ENCODE data around the gene DENND4C.
"Not testable (repeated sequence)": the region's sequence is repeated elsewhere in the genome, so short reads cannot be mapped to it uniquely, and the experiment has no call there.

Gene DENND4C

DNA sequence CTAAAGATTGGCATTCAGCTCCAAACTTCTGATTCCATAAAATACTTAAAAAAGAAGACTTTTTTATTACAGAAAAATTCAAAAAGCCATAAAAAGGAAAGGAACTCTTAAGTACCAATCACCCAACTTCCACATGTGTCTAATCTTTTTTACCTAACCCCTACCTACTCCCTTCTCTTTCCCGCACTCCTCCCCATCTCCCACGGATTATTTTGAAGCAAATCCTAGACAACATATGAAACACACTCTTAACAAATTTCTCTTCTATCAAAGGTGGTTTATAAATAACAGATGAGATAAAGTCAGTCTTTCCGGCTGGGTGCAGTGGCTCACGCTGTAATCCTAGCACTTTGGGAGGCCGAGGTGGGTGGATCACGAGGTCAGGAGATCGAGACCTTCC is 5.9 kb upstream of the DENND4C start:
- no peak for DNase-seq (ENCODE audit: low spot score)

- peak; percentile 57 for DNase-seq (ENCODE audit: low spot score)
Measured at GRCh38 chr9:19229595-19230354, 718 bp upstream of the DENND4C start.

GRCh38 chr9:19231126-19231903 is 822 bp downstream of the DENND4C start:
- DNase-seq (ENCODE audit: low spot score), result peak; percentile 15

GRCh38 chr9:19231904-19232822 is 1.7 kb downstream of the DENND4C start:
- no peak for DNase-seq (ENCODE audit: low spot score)

- peak; percentile 8 for DNase-seq (ENCODE audit: low spot score)
Measured at GRCh38 chr9:19232823-19233194, 2.3 kb downstream of the DENND4C start.

DNA sequence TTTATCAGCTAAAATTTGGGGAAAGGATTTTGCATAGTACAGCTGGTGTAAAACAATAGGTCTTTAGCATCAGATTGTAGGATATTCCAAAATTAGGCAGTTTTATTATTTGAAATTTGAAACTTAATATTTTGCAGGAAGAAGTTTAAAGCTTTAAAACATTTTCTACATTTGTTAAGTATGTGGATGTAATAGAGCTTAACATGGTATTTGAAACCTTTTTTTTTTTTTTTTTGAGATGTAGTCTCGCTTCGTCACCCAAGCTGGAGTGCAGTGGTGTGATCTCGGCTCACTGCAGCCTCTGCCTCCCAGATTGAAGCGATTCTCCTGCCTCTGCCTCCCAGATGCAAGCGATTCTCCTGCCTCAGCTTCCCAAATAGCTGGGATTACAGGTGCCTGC is 2.9 kb downstream of the DENND4C start:
- DNase-seq (ENCODE audit: low spot score), result no peak

DNA sequence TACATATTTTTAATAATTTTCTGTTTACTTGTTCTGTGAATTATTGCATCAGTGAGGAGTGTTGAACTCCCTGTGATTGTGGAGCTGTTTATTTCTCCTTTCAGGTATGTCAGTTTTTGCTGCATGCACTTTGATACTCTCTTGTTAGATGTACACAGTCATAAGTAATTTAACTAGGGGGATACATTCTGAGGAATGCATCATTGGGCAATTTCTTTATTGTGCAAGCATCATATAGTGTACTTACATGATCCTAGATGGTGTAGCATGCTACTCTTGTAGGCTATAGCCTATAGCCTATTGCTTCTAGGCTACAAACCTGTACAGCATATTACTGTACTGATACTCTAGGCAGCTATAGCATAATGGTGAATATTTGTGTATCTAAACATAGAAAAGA is 9.5 kb downstream of the DENND4C start:
- DNase-seq (ENCODE audit: low spot score), result no peak

- no peak for DNase-seq (ENCODE audit: low spot score)
Measured at GRCh38 chr9:19241728-19242127, 11.2 kb downstream of the DENND4C start.

GRCh38 chr9:19243366-19244033 is 13.0 kb downstream of the DENND4C start:
- DNase-seq (ENCODE audit: low spot score), result no peak

DNA sequence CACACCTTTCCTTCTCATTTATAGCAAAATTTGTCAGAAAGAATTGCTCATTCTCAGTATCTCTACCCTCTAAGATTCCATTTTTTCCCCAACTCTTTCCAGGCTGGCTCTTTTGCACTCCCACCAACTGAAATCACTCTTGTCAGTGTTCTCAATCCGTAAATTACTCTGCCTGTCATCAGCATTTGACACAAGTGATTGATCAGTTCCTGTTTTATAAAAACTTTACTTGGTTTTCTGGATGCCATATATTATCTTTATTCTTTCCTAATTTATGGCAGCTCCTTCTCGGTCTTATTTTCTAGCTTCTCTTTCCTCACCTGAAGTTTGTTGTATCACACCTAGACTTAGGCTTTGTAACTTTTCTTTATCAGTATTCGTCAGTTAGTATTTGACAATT is 16.4 kb downstream of the DENND4C start:
- no peak for DNase-seq (ENCODE audit: low spot score)

DNA sequence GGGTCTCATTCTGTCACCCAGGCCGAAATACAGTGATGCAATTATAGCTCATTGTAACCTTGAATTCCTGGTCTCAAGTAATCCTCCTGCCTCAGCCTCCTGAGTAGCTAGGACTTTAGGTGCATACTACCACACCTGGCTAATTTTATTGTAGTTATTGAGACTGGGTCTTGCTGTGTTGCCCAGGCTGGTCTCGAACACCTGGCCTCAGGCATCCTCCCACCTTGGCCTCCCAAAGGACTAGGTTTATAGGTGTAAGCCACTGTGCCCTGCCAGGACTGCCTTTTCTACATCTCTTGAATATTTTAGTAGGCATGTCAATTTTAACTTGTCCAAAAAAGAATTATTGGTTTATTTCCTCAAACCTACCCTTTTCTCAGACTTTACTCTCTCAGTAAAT is 16.9 kb downstream of the DENND4C start:
- DNase-seq (ENCODE audit: low spot score), result no peak

GRCh38 chr9:19250346-19250745 is 19.9 kb downstream of the DENND4C start:
- DNase-seq (ENCODE audit: low spot score), result not testable (repeated sequence)

GRCh38 chr9:19251203-19251602 is 20.7 kb downstream of the DENND4C start:
- not testable (repeated sequence) for DNase-seq (ENCODE audit: low spot score)

DNA sequence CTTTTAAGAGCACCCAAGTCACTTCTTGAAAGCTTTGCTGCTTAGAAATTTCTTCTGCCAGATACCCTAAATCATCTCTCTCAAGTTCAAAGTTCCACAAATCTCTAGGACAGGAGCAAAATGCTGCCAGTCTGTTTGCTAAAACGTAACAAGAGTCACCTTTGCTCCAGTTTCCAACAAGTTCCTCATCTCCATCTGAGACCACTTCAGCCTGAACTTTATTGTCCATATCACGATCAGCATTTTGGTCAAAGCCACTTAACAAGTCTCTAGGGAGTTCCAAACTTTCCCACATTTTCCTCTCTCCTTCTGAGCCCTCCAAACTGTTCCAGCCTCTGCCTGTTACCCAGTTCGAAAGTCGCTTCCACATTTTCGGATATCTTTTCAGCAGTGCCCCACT is 21.1 kb downstream of the DENND4C start:
- DNase-seq (ENCODE audit: low spot score), result not testable (repeated sequence)

DNA sequence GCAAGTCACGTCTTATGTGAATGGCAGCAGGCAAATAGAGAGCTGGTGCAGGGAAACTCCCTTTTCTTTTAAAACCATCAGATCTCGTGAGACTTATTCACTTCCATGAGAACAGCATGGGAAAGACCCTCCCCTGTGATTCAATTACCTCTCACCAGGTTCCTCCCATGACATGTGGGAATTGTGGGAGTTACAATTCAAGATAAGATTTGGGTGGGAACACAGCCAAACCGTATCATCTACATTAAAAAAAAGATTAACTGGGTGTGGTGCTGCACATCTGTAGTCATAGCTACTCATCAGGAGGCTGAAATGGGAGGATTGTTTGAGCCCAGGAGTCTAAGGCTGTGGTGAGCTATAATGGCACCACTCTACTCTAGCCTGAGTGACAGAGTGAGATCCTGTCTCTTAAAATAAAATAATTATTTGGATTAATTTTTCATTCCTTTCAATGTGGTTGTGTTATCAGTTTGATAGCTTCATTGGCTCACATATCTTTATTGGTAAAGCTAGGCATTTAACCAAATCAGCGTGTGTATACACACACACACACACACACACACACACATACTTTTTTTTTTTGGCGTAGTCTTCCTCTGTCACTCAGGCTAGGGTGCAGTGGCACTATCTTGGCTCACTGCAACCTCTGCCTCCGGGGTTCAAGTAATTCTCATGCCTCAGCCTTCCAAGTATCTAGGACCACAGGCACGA is 21.8 kb downstream of the DENND4C start:
- no peak for DNase-seq (ENCODE audit: low spot score)

DNA sequence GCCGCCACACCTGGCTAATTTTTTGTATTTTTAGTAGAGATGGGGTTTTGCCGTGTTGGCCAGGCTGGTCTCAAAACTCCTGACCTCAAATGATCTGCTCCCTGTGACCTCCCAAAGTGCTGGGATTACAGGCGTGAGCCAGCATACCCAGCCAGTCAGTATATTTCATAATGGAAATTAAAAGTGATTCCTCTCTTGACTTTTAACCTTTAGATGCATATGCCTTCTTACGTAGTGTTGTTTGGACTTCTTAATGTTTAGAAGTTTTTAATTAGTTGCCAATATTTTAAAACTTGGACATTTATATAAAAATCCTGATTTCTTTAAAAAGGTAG is 22.4 kb downstream of the DENND4C start:
- DNase-seq (ENCODE audit: low spot score), result no peak

DNA sequence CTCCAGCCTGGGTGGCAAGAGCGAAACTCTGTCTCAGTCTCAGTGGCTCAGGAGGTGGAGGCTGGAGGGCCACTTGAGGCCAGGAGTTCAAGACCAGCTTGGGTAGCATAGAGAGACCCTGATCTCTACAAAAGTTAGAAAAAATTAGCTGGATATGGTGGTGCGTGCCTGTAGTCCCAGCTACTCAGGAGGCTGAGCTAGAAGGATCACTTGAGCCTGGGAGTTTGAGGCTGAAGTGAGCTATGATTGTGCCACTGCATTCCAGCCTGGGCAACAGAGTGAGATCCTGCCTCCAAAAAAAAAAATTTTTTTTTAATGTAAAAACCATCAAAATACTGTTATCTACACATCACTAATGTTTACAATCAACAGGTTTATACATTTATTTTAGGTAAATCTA is 24.6 kb downstream of the DENND4C start:
- DNase-seq (ENCODE audit: low spot score), result no peak

DNA sequence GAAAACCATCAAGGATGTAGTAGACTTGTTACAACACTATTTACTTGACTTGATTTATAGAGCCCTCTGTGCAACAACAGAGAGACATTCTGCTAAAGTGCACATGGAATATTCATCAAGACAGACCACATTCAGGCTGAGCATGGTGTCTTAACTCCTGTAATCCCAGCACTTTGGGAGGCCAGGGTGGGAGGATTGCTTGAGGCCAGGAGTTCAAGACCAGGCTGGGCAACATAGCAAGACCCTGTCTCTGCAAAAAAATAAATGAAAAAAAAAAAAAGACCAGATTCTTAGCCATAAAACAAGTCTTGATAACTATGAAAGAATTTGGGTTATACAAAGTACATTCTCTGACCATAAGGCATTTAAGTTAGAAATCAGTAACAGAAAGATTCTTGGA is 25.3 kb downstream of the DENND4C start:
- DNase-seq (ENCODE audit: low spot score), result no peak

DNA sequence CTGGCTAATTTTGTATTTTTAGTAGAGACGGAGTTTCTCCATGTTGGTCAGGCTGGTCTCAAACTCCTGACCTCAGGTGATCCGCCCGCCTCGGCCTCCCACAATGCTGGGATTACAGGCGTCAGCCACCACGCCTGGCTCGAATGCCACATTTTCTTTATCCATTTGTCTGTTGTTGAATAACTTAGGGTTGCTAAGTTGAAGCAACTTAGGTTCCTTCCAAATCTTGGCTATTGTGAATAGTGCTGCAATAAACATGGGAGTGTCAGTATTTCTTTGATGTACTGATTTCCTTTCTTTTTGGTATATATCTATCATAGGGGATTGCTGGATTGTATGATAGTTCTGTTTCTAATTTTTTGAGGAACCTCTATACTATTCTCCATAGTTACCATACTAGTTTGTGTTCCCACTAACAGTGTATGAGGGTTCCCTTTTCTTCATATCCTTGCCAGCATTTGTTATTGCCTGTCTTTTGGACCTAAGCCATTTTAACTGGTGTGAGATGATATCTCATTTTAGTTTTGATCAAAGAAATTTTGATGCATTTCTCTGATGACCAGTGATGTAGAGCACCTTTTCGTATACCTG is 29.3 kb downstream of the DENND4C start:
- not testable (repeated sequence) for DNase-seq (ENCODE audit: low spot score)

- DNase-seq (ENCODE audit: low spot score), result not testable (repeated sequence)
Measured at GRCh38 chr9:19265602-19266001, 35.1 kb downstream of the DENND4C start.

All from HuH-7.5 (cell line).